ENCODE results near the gene KLK1. TPM values are rescaled to one million over a fixed set of nuclear protein-coding genes. Genes with fewer than 3 reads are reported as not detected.

KLK1 gene
- total RNA-seq, 1 donor from 2014 or later, result 2.7 TPM

- H3K27me3 Mint-ChIP-seq (ENCODE audit: unreplicated experiment), result peaks cover 22% of the 10 kb centered on the region
- TF ChIP-seq CTCF (IDR thresholded peaks at IDR 0.05; ENCODE audit: unreplicated experiment), result no peak
- H3K27ac Mint-ChIP-seq (ENCODE audit: unreplicated experiment), result no peak overlapping the region
- H3K4me1 Mint-ChIP-seq (ENCODE audit: unreplicated experiment), result peaks cover 11% of the 10 kb centered on the region
- H3K9me3 Mint-ChIP-seq (ENCODE audit: unreplicated experiment), result peaks cover 3% of the 10 kb centered on the region
- DNase-seq (ENCODE audit: low spot score), result no peak
- H3K4me3 Mint-ChIP-seq (ENCODE audit: unreplicated experiment), result no peak overlapping the region
- H3K36me3 Mint-ChIP-seq (ENCODE audit: low read depth, unreplicated experiment), result peaks cover 4% of the 10 kb centered on the region
Observed at GRCh38 chr19:50821248-50821612, 2.4 kb downstream of the KLK1 start.

DNA sequence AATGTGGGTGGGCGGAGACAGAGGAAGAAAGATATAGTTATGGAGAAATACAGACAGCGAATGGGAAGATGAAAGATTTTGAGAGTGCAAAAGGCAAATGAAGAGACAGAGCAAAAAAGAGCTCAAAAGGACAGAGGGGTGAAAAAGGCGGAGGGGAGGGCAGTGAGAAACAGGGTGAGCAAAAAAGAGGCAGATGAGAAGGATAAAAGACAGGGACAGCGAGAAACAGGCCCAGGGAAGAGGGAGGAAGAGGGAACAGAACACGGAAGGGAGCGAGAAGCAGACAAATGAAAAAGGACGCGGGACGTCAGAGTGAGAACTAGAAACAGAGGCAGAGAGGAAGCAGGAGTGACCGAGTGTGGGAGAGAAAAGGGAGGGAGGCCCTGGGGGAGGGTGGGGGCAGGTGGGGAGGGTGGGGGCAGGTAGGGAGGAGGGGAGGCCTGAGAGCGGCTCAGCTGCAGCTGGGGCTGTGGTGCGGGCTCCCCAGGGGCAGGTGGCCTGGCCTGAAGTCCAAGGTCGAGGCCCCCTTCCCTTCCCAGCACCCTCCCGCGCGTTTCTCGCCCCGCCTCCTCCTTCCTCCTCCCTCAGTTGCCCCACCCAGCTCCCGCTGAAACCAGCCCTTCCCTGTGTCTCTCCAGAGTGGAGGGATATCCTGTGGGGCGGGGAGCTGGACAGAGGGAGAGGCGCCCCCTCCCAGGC, 2.9 kb downstream of the KLK1 start:
- no peak for TF ChIP-seq CTCF (IDR thresholded peaks at IDR 0.05; ENCODE audit: unreplicated experiment)
- no peak for DNase-seq (ENCODE audit: low spot score)
- Mint-ChIP-seq H3K4me1 (ENCODE audit: unreplicated experiment) (peaks cover 11% of the 10 kb centered on the region), H3K27ac (ENCODE audit: unreplicated experiment) (peak overlapping the region; percentile 76), H3K4me3 (ENCODE audit: unreplicated experiment) (peak overlapping the region; percentile 83), H3K9me3 (ENCODE audit: unreplicated experiment) (no peaks in the 10 kb centered on the region), H3K27me3 (ENCODE audit: unreplicated experiment) (peaks cover 20% of the 10 kb centered on the region), H3K36me3 (ENCODE audit: low read depth, unreplicated experiment) (peaks cover 4% of the 10 kb centered on the region)

GRCh38 chr19:50820086-50820485, 3.5 kb downstream of the KLK1 start:
- TF ChIP-seq CTCF (IDR thresholded peaks at IDR 0.05; ENCODE audit: unreplicated experiment), result no peak
- Mint-ChIP-seq H3K4me1 (ENCODE audit: unreplicated experiment) (peaks cover 11% of the 10 kb centered on the region), H3K4me3 (ENCODE audit: unreplicated experiment) (peak overlapping the region; percentile 83), H3K9me3 (ENCODE audit: unreplicated experiment) (no peaks in the 10 kb centered on the region), H3K27me3 (ENCODE audit: unreplicated experiment) (peaks cover 20% of the 10 kb centered on the region), H3K36me3 (ENCODE audit: low read depth, unreplicated experiment) (peaks cover 4% of the 10 kb centered on the region), H3K27ac (ENCODE audit: unreplicated experiment) (peak overlapping the region; percentile 76)
- DNase-seq (ENCODE audit: low spot score), result no peak

DNA sequence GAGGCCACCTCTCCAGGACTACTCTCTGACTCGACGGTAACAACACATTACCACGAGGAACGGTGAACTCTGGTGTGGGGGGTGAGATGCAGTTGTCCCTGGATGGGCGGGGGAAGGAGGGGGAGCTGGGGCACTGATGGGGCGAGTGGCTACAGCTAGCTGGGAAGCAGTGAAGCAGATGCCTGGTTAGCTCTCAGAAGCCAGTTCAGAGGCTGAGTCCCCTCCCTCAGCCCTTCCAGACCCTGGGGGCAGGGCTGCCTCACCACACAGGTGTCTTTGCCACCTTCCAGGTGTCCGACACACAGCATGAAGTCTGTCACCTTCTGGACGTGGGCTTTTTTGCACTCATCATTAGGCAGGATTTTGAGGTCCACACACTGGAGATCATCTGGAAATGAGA, 4.0 kb downstream of the KLK1 start:
- Mint-ChIP-seq H3K4me1 (ENCODE audit: unreplicated experiment) (peaks cover 11% of the 10 kb centered on the region), H3K36me3 (ENCODE audit: low read depth, unreplicated experiment) (peaks cover 4% of the 10 kb centered on the region), H3K4me3 (ENCODE audit: unreplicated experiment) (no peak overlapping the region), H3K9me3 (ENCODE audit: unreplicated experiment) (peaks cover under 1% of the 10 kb centered on the region), H3K27ac (ENCODE audit: unreplicated experiment) (no peak overlapping the region), H3K27me3 (ENCODE audit: unreplicated experiment) (peaks cover 20% of the 10 kb centered on the region)
- no peak for DNase-seq (ENCODE audit: low spot score)
- no peak for TF ChIP-seq CTCF (IDR thresholded peaks at IDR 0.05; ENCODE audit: unreplicated experiment)

DNA sequence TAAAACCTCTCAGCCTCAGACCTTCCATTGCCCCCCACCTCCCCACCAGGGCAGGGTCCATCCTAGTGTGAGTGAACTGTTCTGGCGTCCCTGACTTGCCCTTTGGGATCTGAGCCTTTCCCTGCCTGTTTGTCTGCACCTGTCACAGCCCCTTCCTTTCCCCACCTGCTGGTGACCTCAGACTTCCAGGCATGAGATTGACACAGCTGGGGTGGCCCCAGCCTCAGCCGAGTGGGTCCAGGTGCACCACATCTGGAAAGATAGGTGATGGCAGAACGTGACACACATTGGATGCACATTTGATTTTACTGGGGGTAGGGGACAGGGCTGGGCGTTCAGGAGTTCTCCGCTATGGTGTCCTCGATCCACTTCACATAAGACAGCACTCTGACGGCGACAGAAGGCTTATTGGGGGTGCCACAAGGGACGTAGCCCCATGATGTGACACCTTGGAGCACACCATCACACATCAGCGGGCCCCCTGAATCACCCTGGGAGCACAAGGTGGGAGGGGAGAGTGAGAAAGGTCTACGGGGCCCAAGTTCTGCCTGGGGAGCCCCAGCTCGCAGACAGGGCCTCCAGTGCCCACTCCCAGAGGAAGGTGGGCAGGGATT, 4.6 kb downstream of the KLK1 start:
- Mint-ChIP-seq H3K27me3 (ENCODE audit: unreplicated experiment) (peaks cover 20% of the 10 kb centered on the region), H3K27ac (ENCODE audit: unreplicated experiment) (peak overlapping the region; percentile 36), H3K9me3 (ENCODE audit: unreplicated experiment) (peaks cover 5% of the 10 kb centered on the region), H3K36me3 (ENCODE audit: low read depth, unreplicated experiment) (peaks cover 4% of the 10 kb centered on the region), H3K4me3 (ENCODE audit: unreplicated experiment) (no peak overlapping the region), H3K4me1 (ENCODE audit: unreplicated experiment) (peaks cover 11% of the 10 kb centered on the region)
- no peak for DNase-seq (ENCODE audit: low spot score)
- TF ChIP-seq CTCF (IDR thresholded peaks at IDR 0.05; ENCODE audit: unreplicated experiment), result no peak
